SK-N-SH (cell line): ENCODE results near the gene WWOX. TPM values are rescaled to one million over a fixed set of nuclear protein-coding genes. Genes with fewer than 3 reads are reported as not detected.

Experiments used
- CTCF ChIA-PET: fragments of 300-600, 350-600 bp; formaldehyde crosslinking; extraction: SDS; loops from one replicate; lab custom pipeline; 2021; lab: Yijun Ruan, JAX
- POLR2A ChIA-PET: fragments of 350-600 bp; sonication (Branson Sonifier 250); formaldehyde crosslinking; extraction: SDS; loops from one replicate; lab custom pipeline; 2020; ENCODE audit warnings: antibody characterized with exemption, inconsistent platforms; lab: Yijun Ruan, JAX
- DNase-seq: peaks from one replicate; pipeline ENCODE4 v3.0.0; 2012
- H2AFZ ChIP-seq: fragments of 200-600 bp; sonication (generic); 2 replicates; pipeline ENCODE4 v1.8.1; 2016; ENCODE audit warnings: antibody characterized with exemption, mild to moderate bottlenecking, low read depth
- H3F3A ChIP-seq: fragments of 200-600 bp; sonication (generic); replicated peaks from 2 replicates; pipeline ENCODE3; 2016; ENCODE audit warnings: antibody characterized with exemption, mild to moderate bottlenecking; ENCODE audit not compliant: insufficient read depth
- H3K27ac ChIP-seq, 2 experiments: fragments of 200-500 bp in 1 of 2; fragments of 200-600 bp in 1 of 2; sonication (Bioruptor generic) in 1 of 2; sonication (generic), shearing (Covaris generic) in 1 of 2; 2 replicates each; pipeline versions ENCODE4 v1.5.1 to v1.6.1; 2014 to 2016; ENCODE audit warnings: low read depth in 2 of 2, inconsistent platforms in 1 of 2, low read length in 1 of 2, mild to moderate bottlenecking in 1 of 2, mixed read lengths in 1 of 2
- H3K27me3 ChIP-seq: fragments of 200-600 bp; sonication (generic), shearing (Covaris generic); 2 replicates; pipeline ENCODE4 v1.6.1; 2016; ENCODE audit warnings: mixed run types; ENCODE audit not compliant: insufficient read depth
- H3K36me3 ChIP-seq, 2 experiments: fragments of 200-500 bp in 1 of 2; fragments of 200-600 bp in 1 of 2; sonication (Bioruptor generic) in 1 of 2; sonication (generic) in 1 of 2; replicated peaks in 1 of 2; 2 replicates each; pipeline versions ENCODE3 to v1.5.1; 2014 to 2016; ENCODE audit warnings: low read length in 1 of 2, mild to moderate bottlenecking in 1 of 2; ENCODE audit not compliant: insufficient read depth in 2 of 2, control insufficient read depth in 1 of 2
- H3K4me1 ChIP-seq, 2 experiments: fragments of 200-500 bp in 1 of 2; fragments of 200-600 bp in 1 of 2; sonication (Bioruptor generic) in 1 of 2; sonication (generic), shearing (Covaris generic) in 1 of 2; 2 replicates each; pipeline versions ENCODE4 v1.5.1 to v1.6.1; 2014 to 2016; ENCODE audit warnings: low read depth in 1 of 2, low read length in 1 of 2, mixed run types in 1 of 2; ENCODE audit not compliant: insufficient read depth in 2 of 2, control insufficient read depth in 1 of 2
- H3K4me2 ChIP-seq: fragments of 200-600 bp; sonication (generic), shearing (Covaris generic); 2 replicates; pipeline ENCODE4 v1.6.1; 2017; ENCODE audit warnings: mixed run types
- H3K4me3 ChIP-seq, 2 experiments: fragments of 200-500 bp in 1 of 2; fragments of 200-600 bp in 1 of 2; sonication (Bioruptor generic) in 1 of 2; sonication (generic), shearing (Covaris generic) in 1 of 2; 2 replicates each; pipeline versions ENCODE4 v1.5.1 to v1.8.1; 2014 to 2016; ENCODE audit warnings: low read depth in 2 of 2, inconsistent platforms in 1 of 2, low read length in 1 of 2, mild to moderate bottlenecking in 1 of 2, mixed read lengths in 1 of 2, moderate library complexity in 1 of 2
- H3K79me2 ChIP-seq: fragments of 200-600 bp; sonication (generic); 2 replicates; pipeline ENCODE4 v1.8.1; 2017; ENCODE audit warnings: mild to moderate bottlenecking; ENCODE audit not compliant: insufficient read depth
- H3K9ac ChIP-seq: fragments of 200-600 bp; sonication (generic); 2 replicates; pipeline ENCODE4 v1.6.1; 2017; ENCODE audit warnings: mixed run types
- H3K9me2 ChIP-seq: fragments of 200-600 bp; sonication (generic); 2 replicates; pipeline ENCODE4 v1.6.1; 2017; ENCODE audit warnings: mixed run types
- H3K9me3 ChIP-seq: fragments of 200-600 bp; sonication (generic); 2 replicates; pipeline ENCODE4 v1.6.1; 2017; ENCODE audit warnings: mixed run types, mild to moderate bottlenecking, moderate library complexity
- H4K20me1 ChIP-seq: fragments of 200-600 bp; sonication (generic); 2 replicates; pipeline ENCODE4 v1.6.1; 2017; ENCODE audit warnings: mild to moderate bottlenecking, mixed run types; ENCODE audit not compliant: insufficient read depth
- ELF1 ChIP-seq: IDR thresholded peaks from 2 replicates; pipeline ENCODE4 v1.4.0; 2012
- FOXM1 ChIP-seq: IDR thresholded peaks from 2 replicates; pipeline ENCODE4 v1.4.0; 2012; ENCODE audit warnings: low read depth, mild to moderate bottlenecking
- IRF3 ChIP-seq: fragments of 150-350 bp; IDR thresholded peaks from 2 replicates; pipeline ENCODE4 v1.6.1; 2016; ENCODE audit warnings: mild to moderate bottlenecking, low read depth, low read length
- MAX ChIP-seq: IDR thresholded peaks from 2 replicates; pipeline ENCODE4 v1.4.0; 2012; ENCODE audit warnings: low read depth
- MXI1 ChIP-seq: IDR thresholded peaks from 2 replicates; pipeline ENCODE4 v1.6.1; 2012; ENCODE audit warnings: mild to moderate bottlenecking, low read depth, low read length, improper control_type of control experiment
- RAD21 ChIP-seq: IDR thresholded peaks from 2 replicates; pipeline ENCODE4 v1.6.1; 2012; ENCODE audit warnings: mild to moderate bottlenecking, low read length
- RCOR1 ChIP-seq: fragments of 150-350 bp; IDR thresholded peaks from 2 replicates; pipeline ENCODE4 v1.6.1; 2017; ENCODE audit warnings: antibody characterized with exemption, low read length
- TEAD4 ChIP-seq: IDR thresholded peaks from 2 replicates; pipeline ENCODE4 v1.4.0; 2012; ENCODE audit warnings: mild to moderate bottlenecking, borderline replicate concordance; ENCODE audit not compliant: insufficient read depth
- USF2 ChIP-seq: fragments of 150-350 bp; IDR thresholded peaks from 2 replicates; pipeline ENCODE4 v1.6.1; 2017; ENCODE audit warnings: antibody characterized with exemption, low read length, low read depth, borderline replicate concordance
- YY1 ChIP-seq: IDR thresholded peaks from 2 replicates; pipeline ENCODE4 v1.4.0; 2012; ENCODE audit warnings: low read depth, mild to moderate bottlenecking
- ZBTB33 ChIP-seq: IDR thresholded peaks from 2 replicates; pipeline ENCODE4 v1.4.0; 2012; ENCODE audit warnings: low read depth, borderline replicate concordance
- WGBS: methylation state at CpG from one replicate; pipeline ENCODE4 v1.1.6; 2017; ENCODE audit warnings: low lambda C conversion rate; 5-methylcytosine and 5-hydroxymethylcytosine counted together
- polyA plus RNA-seq, 3 experiments: library from polyadenylated mRNA; depleted of rRNA; stranded (reverse); fragments of >200 nt; gene quantifications; 2 replicates each; pipeline ENCODE4 v1.2.3, GENCODE V29; 2012

Gene WWOX
- polyA plus RNA-seq, 1 of the 3 experiments (the other 2 are of a cell fraction) = 10.8 TPM

GRCh38 chr16:78306361-78306760 is 206.9 kb downstream of the WWOX start:
- Histone ChIP-seq H3K27ac (no peak overlapping the region), H2AFZ (no peak overlapping the region), H4K20me1 (no peaks in the 10 kb centered on the region), H3F3A (peaks cover 11% of the 10 kb centered on the region), H3K4me1 (peaks cover 7 to 11% of the 10 kb centered on the region in 2 experiments; a peak in 3 of 4 replicates), H3K36me3 (no peaks in the 10 kb centered on the region), H3K27me3 (no peaks in the 10 kb centered on the region), H3K4me3 (no peak overlapping the region), H3K9me3 (no peaks in the 10 kb centered on the region), H3K4me2 (no peak overlapping the region), H3K79me2 (no peaks in the 10 kb centered on the region), H3K9me2 (no peaks in the 10 kb centered on the region), H3K9ac (no peak overlapping the region)
- DNase-seq = no peak
- ChIA-PET CTCF (no interaction called here), POLR2A (no interaction called here)
- 100% methylated on average over 1 of the region's 1 CpG for WGBS
- TF ChIP-seq RAD21 = no peak
- no peak for TF ChIP-seq YY1
- no peak for TF ChIP-seq ZBTB33
- TF ChIP-seq FOXM1 = no peak
- no peak for TF ChIP-seq MAX
- no peak for TF ChIP-seq MXI1
- no peak for TF ChIP-seq USF2

- Histone ChIP-seq H3K27ac (no peak overlapping the region), H3K4me1 (peaks cover 11 to 12% of the 10 kb centered on the region in 2 experiments; a peak in 3 of 4 replicates), H3K79me2 (no peaks in the 10 kb centered on the region), H3K9ac (no peak overlapping the region), H3K9me2 (no peaks in the 10 kb centered on the region), H3K4me3 (no peak overlapping the region), H3K4me2 (no peak overlapping the region), H3K27me3 (no peaks in the 10 kb centered on the region), H2AFZ (no peak overlapping the region), H3K9me3 (no peaks in the 10 kb centered on the region), H3F3A (peaks cover 11% of the 10 kb centered on the region), H4K20me1 (no peaks in the 10 kb centered on the region), H3K36me3 (no peaks in the 10 kb centered on the region)
- TF ChIP-seq TEAD4 (no peak), IRF3 (no peak), RCOR1 (no peak), ELF1 (no peak)
- WGBS = 64% methylated on average over 1 of the region's 1 CpG
- CTCF ChIA-PET = interaction anchor here (0.7 kb wide), 1 partner anchor 32 kb away, joined by 3 read pairs; no protein-coding TSS in a partner anchor
- POLR2A ChIA-PET = no interaction called here
- no peak for DNase-seq
Measured at GRCh38 chr16:78307824-78308528, 208.5 kb downstream of the WWOX start.
